Thymus (tissue), 11 donors: Measurements from ENCODE around the gene TM7SF2. TPM values are rescaled to one million over a fixed set of nuclear protein-coding genes. Genes with fewer than 3 reads are reported as not detected.

Experiments
- DNase-seq, 9 donors: peaks; one replicate each; pipeline ENCODE4 v3.0.0-alpha.2; 2013; ENCODE audit warnings: low spot score in 9 of 9, low read depth in 6 of 9, missing footprints in 1 of 9
- H3K27ac ChIP-seq, 2 donors: one replicate each; pipeline ENCODE4 v1.5.1; 2013; ENCODE audit warnings: control low read depth in 1 of 2, low read depth in 1 of 2, low read length in 1 of 2, mild to moderate bottlenecking in 1 of 2, moderate library complexity in 1 of 2
- H3K27me3 ChIP-seq, 2 donors: one replicate each; pipeline ENCODE4 v1.5.1; 2013; ENCODE audit warnings: low read length in 1 of 2; ENCODE audit not compliant: control insufficient read depth in 2 of 2, insufficient read depth in 1 of 2
- H3K36me3 ChIP-seq, 2 donors: one replicate each; pipeline ENCODE4 v1.5.1; 2013; ENCODE audit warnings: low read length in 1 of 2, mild to moderate bottlenecking in 1 of 2, moderate library complexity in 1 of 2; ENCODE audit not compliant: control insufficient read depth in 2 of 2, insufficient read depth in 2 of 2
- H3K4me1 ChIP-seq, 2 donors: one replicate each; pipeline ENCODE4 v1.5.1; 2013; ENCODE audit warnings: low read length in 2 of 2; ENCODE audit not compliant: control insufficient read depth in 2 of 2, insufficient read depth in 2 of 2
- H3K4me3 ChIP-seq, 2 donors: one replicate each; pipeline ENCODE4 v1.5.1; 2013; ENCODE audit warnings: low read length in 2 of 2, control low read depth in 1 of 2, mild to moderate bottlenecking in 1 of 2
- H3K9me3 ChIP-seq, 2 donors: one replicate each; pipeline ENCODE4 v1.5.1; 2013; ENCODE audit warnings: low read length in 1 of 2, mild to moderate bottlenecking in 1 of 2; ENCODE audit not compliant: control insufficient read depth in 2 of 2, insufficient read depth in 1 of 2
- WGBS: extraction: QIAGEN DNeasy Blood & Tissue Kit; methylation state at CpG from one replicate; pipeline ENCODE4 v1.1.7; 2013; 5-methylcytosine and 5-hydroxymethylcytosine counted together
- polyA plus RNA-seq: library from polyadenylated mRNA; stranded (reverse); fragments of 200-250 nt; gene quantifications from one replicate; pipeline ENCODE4 v1.2.3, GENCODE V29; 2013
- total RNA-seq: library from RNA; stranded (reverse); fragments of 120-200 nt; gene quantifications from one replicate; pipeline ENCODE4 v1.2.4, GENCODE V29; 2013
- donor health status: healthy.

Gene TM7SF2
- total and polyA plus RNA-seq, 2 donors: 16.1 to 35.8 TPM

DNA sequence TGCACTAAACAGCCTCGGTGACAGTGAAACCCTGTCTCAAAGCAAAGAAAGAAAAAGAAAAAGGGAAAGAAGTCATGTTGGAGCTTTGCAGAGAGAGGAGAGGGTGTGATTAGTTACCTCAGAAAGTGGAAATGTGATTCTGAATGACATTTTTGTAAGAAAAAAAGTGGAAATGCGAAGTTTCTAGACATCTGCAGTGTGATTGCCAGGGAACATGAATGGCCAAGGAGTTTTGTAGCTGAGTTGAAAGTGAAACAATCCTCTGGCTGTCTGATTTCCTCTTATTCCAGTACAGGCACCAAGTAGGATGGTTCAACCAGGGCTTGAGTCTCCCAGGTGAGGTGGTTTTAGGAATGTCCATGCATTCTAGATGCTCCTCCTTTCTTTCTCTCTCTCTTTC is 40.5 kb downstream of the TM7SF2 start:
- Histone ChIP-seq H3K9me3 (peaks cover 0 to 5% of the 10 kb centered on the region in 2 donors), H3K4me1 (peaks cover 0 to 4% of the 10 kb centered on the region in 2 donors), H3K36me3 (no peaks in the 10 kb centered on the region), H3K27ac (no peak overlapping the region), H3K27me3 (no peaks in the 10 kb centered on the region), H3K4me3 (no peak overlapping the region)
- no peak for DNase-seq
- 85% methylated on average over 2 of the region's 2 CpGs for WGBS

GRCh38 chr11:65156256-65156655 is 44.6 kb downstream of the TM7SF2 start:
- H3K9me3 ChIP-seq: peaks cover 0 to 3% of the 10 kb centered on the region in 2 donors
- DNase-seq: no peak
- H3K27me3 ChIP-seq: no peaks in the 10 kb centered on the region
- over 99% methylated on average over 3 of the region's 3 CpGs for WGBS
- H3K36me3 ChIP-seq: no peaks in the 10 kb centered on the region
- no peaks in the 10 kb centered on the region for H3K4me1 ChIP-seq
- no peak overlapping the region for H3K4me3 ChIP-seq
- no peak overlapping the region for H3K27ac ChIP-seq

DNA sequence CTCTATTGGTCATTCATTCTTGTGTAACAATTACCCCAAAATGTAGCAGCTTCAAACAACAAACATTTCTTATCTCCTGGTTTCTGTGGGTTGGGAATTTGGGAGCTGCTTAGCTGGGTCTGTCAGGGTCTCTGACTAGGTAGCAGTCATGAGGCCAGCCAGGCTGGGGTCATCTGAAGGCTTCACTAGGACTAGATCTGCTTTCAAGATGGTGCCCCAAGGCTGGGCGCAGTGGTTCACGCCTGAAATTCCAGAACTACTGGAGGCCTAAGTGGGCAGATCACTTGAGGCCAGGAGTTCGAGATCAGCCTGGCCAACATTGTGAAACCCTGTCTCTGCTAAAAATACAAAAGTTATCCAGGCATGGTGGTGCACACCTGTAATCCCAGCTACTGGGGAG is 45.3 kb downstream of the TM7SF2 start:
- DNase-seq: no peak
- Histone ChIP-seq H3K9me3 (peaks cover 0 to 3% of the 10 kb centered on the region in 2 donors), H3K4me3 (no peak overlapping the region), H3K36me3 (no peaks in the 10 kb centered on the region), H3K27ac (no peak overlapping the region), H3K4me1 (no peaks in the 10 kb centered on the region), H3K27me3 (no peaks in the 10 kb centered on the region)
- WGBS: 96% methylated on average over 3 of the region's 3 CpGs

DNA sequence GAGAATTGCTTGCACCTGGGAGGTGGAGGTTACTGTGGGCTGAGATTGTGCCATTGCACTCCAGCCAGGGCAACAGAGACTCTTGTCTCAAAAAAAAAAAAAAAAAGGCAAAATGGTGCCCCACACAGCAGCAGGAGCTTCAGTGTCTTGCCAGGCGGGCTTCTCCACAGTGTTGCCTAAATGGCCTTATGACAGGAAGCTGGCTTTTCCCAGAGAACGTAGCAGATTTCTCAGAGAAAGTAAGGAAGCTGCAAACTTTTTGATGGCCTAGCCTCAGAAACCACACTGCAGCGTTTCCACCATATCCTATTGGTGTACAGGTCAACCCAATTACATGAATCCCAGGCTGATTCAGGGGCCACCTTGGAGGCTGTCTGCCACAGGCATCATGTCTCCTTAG is 45.7 kb downstream of the TM7SF2 start:
- no peak overlapping the region for H3K27ac ChIP-seq
- WGBS: 62% methylated on average over 3 of the region's 3 CpGs
- no peaks in the 10 kb centered on the region for H3K4me1 ChIP-seq
- H3K4me3 ChIP-seq: no peak overlapping the region
- peaks cover 0 to 3% of the 10 kb centered on the region in 2 donors for H3K9me3 ChIP-seq
- no peaks in the 10 kb centered on the region for H3K27me3 ChIP-seq
- H3K36me3 ChIP-seq: no peaks in the 10 kb centered on the region
- DNase-seq: no peak

DNA sequence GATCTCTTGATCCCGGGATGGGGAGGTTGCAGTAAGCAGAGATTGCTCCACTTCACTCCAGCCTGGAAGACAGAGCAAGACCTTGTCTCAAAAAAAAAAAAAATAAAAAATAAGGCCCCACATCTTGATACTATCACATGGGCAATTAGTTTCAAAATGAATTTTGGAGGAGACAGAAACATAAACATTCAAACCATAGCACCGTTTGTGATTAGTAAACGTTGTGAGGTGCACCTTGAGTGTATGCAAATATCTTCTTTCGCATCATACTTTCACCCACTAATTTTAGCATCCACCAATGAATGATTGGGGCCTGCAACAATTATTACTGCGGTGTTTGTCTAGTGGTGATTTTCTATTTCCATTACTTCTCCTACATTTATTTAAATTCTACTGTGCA is 47.3 kb downstream of the TM7SF2 start:
- Histone ChIP-seq H3K36me3 (no peaks in the 10 kb centered on the region), H3K9me3 (peaks cover 0 to 3% of the 10 kb centered on the region in 2 donors), H3K27me3 (no peaks in the 10 kb centered on the region), H3K27ac (no peak overlapping the region), H3K4me1 (no peaks in the 10 kb centered on the region), H3K4me3 (no peak overlapping the region)
- DNase-seq: no peak
- 92% methylated on average over 5 of the region's 5 CpGs for WGBS

GRCh38 chr11:65160643-65161042 is 49.0 kb downstream of the TM7SF2 start:
- H3K9me3 ChIP-seq: peaks cover 0 to 3% of the 10 kb centered on the region in 2 donors
- H3K4me1 ChIP-seq: no peaks in the 10 kb centered on the region
- DNase-seq: no peak
- no peak overlapping the region for H3K27ac ChIP-seq
- H3K27me3 ChIP-seq: no peaks in the 10 kb centered on the region
- WGBS: 92% methylated on average over 3 of the region's 3 CpGs
- H3K36me3 ChIP-seq: no peaks in the 10 kb centered on the region
- no peak overlapping the region for H3K4me3 ChIP-seq

DNA sequence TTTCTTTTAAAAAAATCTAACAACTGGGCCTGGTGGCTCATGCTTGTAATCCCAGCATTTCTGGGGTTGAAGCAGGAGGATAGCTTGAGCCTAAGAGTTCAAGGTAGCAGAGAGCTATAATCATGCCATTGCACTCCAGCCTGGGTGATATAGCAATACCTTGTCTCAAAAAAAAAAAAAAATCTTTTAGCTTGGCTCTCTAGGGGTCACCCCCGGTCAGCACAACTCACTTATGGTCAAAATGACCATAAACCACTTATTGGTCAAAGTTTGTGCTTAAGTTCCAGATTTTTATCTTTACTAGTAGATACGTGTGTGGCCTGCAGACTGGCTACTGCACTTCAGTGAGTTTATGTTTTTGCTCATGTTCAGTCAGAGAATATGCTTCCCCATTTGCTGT is 52.0 kb downstream of the TM7SF2 start:
- Histone ChIP-seq H3K27ac (no peak overlapping the region), H3K36me3 (no peaks in the 10 kb centered on the region), H3K4me1 (no peaks in the 10 kb centered on the region), H3K9me3 (peaks cover 0 to 3% of the 10 kb centered on the region in 2 donors), H3K27me3 (no peaks in the 10 kb centered on the region), H3K4me3 (no peak overlapping the region)
- WGBS: 92% methylated on average over 2 of the region's 2 CpGs
- no peak for DNase-seq

Other genes starting within 250 kb of the TM7SF2 start
- gene EHD1, start 233.3 kb upstream of the TM7SF2 start, total RNA-seq: 17.3 TPM
- 32.3 TPM for gene EHD1, start 233.3 kb upstream of the TM7SF2 start, polyA plus RNA-seq
- 6.3 TPM for gene ATG2A, start 194.7 kb upstream of the TM7SF2 start, total RNA-seq
- 35.2 TPM for gene ATG2A, start 194.7 kb upstream of the TM7SF2 start, polyA plus RNA-seq
- gene PPP2R5B, start 187.2 kb upstream of the TM7SF2 start, total RNA-seq: 4.4 TPM
- 18.3 TPM for gene PPP2R5B, start 187.2 kb upstream of the TM7SF2 start, polyA plus RNA-seq
- gene GPHA2, start 176.0 kb upstream of the TM7SF2 start, total RNA-seq: 0.47 TPM
- gene GPHA2, start 176.0 kb upstream of the TM7SF2 start, polyA plus RNA-seq: 1.6 TPM
- 0.14 TPM for gene MAJIN, start 139.8 kb upstream of the TM7SF2 start, total RNA-seq
- 0.50 TPM for gene MAJIN, start 139.8 kb upstream of the TM7SF2 start, polyA plus RNA-seq
- gene BATF2, start 114.9 kb upstream of the TM7SF2 start, total RNA-seq: 0.90 TPM
- 3.1 TPM for gene BATF2, start 114.9 kb upstream of the TM7SF2 start, polyA plus RNA-seq
- gene ARL2, start 97.7 kb upstream of the TM7SF2 start, total RNA-seq: 42.8 TPM
- 52.0 TPM for gene ARL2, start 97.7 kb upstream of the TM7SF2 start, polyA plus RNA-seq
- gene SNX15, start 84.4 kb upstream of the TM7SF2 start, total RNA-seq: 10.6 TPM
- 15.4 TPM for gene SNX15, start 84.4 kb upstream of the TM7SF2 start, polyA plus RNA-seq
- 11.2 TPM for gene SAC3D1, start 70.7 kb upstream of the TM7SF2 start, total RNA-seq
- 11.5 TPM for gene SAC3D1, start 70.7 kb upstream of the TM7SF2 start, polyA plus RNA-seq
- 5.1 TPM for gene NAALADL1, start 53.3 kb upstream of the TM7SF2 start, total RNA-seq
- 9.0 TPM for gene NAALADL1, start 53.3 kb upstream of the TM7SF2 start, polyA plus RNA-seq
- gene CDCA5, start 27.8 kb upstream of the TM7SF2 start, total RNA-seq: 26.8 TPM
- 2.2 TPM for gene CDCA5, start 27.8 kb upstream of the TM7SF2 start, polyA plus RNA-seq
- 16.8 TPM for gene ZFPL1, start 27.6 kb upstream of the TM7SF2 start, total RNA-seq
- 42.5 TPM for gene ZFPL1, start 27.6 kb upstream of the TM7SF2 start, polyA plus RNA-seq
- 110 TPM for gene VPS51, start 15.7 kb upstream of the TM7SF2 start, total RNA-seq
- gene VPS51, start 15.7 kb upstream of the TM7SF2 start, polyA plus RNA-seq: 121 TPM
- 10.1 TPM for gene ZNHIT2, start 5.8 kb downstream of the TM7SF2 start, total RNA-seq
- 16.5 TPM for gene ZNHIT2, start 5.8 kb downstream of the TM7SF2 start, polyA plus RNA-seq
- gene FAU, start 10.3 kb downstream of the TM7SF2 start, total RNA-seq: 1,067 TPM
- 1,132 TPM for gene FAU, start 10.3 kb downstream of the TM7SF2 start, polyA plus RNA-seq
- 42.3 TPM for gene MRPL49, start 10.4 kb downstream of the TM7SF2 start, total RNA-seq
- gene MRPL49, start 10.4 kb downstream of the TM7SF2 start, polyA plus RNA-seq: 36.2 TPM
- 3.6 TPM for gene SYVN1, start 22.6 kb downstream of the TM7SF2 start, total RNA-seq
- 22.7 TPM for gene SYVN1, start 22.6 kb downstream of the TM7SF2 start, polyA plus RNA-seq
- gene SPDYC, start 58.4 kb downstream of the TM7SF2 start, total RNA-seq: not detected
- gene SPDYC, start 58.4 kb downstream of the TM7SF2 start, polyA plus RNA-seq: 0.11 TPM
- gene CAPN1, start 70.1 kb downstream of the TM7SF2 start, total RNA-seq: 31.9 TPM
- gene CAPN1, start 70.1 kb downstream of the TM7SF2 start, polyA plus RNA-seq: 104 TPM
- 21.0 TPM for gene POLA2, start 150.1 kb downstream of the TM7SF2 start, total RNA-seq
- gene POLA2, start 150.1 kb downstream of the TM7SF2 start, polyA plus RNA-seq: 7.3 TPM
- 0.33 TPM for gene CDC42EP2, start 203.0 kb downstream of the TM7SF2 start, total RNA-seq
- 3.2 TPM for gene CDC42EP2, start 203.0 kb downstream of the TM7SF2 start, polyA plus RNA-seq
- gene DPF2, start 222.0 kb downstream of the TM7SF2 start, total RNA-seq: 29.7 TPM
- 30.8 TPM for gene DPF2, start 222.0 kb downstream of the TM7SF2 start, polyA plus RNA-seq
- gene TIGD3, start 242.9 kb downstream of the TM7SF2 start, total RNA-seq: 1.0 TPM
- 1.9 TPM for gene TIGD3, start 242.9 kb downstream of the TM7SF2 start, polyA plus RNA-seq